Ramos (cell line): Measurements from ENCODE around the gene VWA8.
"Not testable (repeated sequence)": the region's sequence is repeated elsewhere in the genome, so short reads cannot be mapped to it uniquely, and the experiment has no call there.

Source experiments
- in situ Hi-C: fragments of 300-500 bp; cut with MboI; formaldehyde crosslinking; loops from one replicate; pipeline ENCODE4 v1.14.3; 2022; ENCODE audit warnings: low sequenced_read_pairs; ENCODE audit not compliant: unreplicated experiment

The VWA8 gene

DNA sequence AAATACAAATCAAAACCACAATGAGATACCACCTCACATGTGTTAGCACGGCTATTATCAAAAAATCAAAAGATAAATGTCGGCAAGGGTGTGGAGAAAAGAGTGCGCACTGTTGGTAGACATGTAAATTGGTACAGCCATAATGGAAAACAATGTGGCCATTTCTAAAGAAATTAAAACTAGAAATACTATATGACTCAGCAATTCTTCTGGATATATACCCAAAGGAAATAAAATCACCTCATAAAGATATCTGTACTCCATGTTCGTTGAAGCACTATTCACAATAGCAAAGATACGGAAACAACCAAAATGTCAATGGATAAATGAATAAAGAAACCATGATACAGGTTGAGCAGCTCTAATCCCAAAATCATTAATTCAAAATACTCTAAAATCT lies 30.8 kb downstream of the VWA8 start:
- in situ Hi-C loops, result no loop called here

DNA sequence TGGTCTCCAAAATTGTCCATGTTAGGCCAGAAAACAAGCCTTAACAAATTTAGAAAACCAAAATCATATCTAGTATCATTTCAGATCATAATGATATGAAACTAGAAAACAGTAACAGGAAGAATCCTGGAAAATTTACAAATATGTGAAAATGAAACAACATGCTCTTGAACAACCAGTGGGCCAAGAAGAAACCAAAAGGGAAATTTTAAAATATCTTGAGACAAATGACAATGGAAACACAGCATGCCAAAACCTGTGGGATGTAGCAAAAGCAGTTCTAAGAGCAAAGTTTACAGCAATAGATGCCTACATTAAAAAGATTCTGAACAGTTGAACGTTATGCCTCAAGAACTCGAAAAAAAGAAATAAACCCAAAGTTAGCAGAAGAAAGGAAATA lies 32.6 kb downstream of the VWA8 start:
- in situ Hi-C loops, result no loop called here

DNA sequence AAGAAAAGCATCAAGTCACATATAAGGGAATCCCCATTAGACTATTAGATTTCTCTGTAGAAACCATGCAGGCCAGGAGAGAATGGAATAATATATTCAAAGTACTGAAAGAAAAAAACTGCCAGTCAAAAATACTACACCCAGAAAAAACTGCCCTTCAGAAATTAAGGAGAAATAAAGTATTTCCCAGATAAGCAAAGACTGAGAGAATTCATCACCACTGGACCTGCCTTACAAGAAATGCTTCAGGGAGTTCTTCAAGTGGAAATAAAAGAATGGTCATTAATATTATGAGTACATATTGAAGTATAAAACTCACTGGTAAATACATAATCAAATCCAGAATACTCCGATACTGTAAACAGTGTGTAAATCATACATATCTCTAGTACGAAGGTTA lies 35.9 kb downstream of the VWA8 start:
- in situ Hi-C loops, result no loop called here

GRCh38 chr13:41922894-41923293 lies 38.0 kb downstream of the VWA8 start:
- in situ Hi-C loops, result not testable (repeated sequence)

DNA sequence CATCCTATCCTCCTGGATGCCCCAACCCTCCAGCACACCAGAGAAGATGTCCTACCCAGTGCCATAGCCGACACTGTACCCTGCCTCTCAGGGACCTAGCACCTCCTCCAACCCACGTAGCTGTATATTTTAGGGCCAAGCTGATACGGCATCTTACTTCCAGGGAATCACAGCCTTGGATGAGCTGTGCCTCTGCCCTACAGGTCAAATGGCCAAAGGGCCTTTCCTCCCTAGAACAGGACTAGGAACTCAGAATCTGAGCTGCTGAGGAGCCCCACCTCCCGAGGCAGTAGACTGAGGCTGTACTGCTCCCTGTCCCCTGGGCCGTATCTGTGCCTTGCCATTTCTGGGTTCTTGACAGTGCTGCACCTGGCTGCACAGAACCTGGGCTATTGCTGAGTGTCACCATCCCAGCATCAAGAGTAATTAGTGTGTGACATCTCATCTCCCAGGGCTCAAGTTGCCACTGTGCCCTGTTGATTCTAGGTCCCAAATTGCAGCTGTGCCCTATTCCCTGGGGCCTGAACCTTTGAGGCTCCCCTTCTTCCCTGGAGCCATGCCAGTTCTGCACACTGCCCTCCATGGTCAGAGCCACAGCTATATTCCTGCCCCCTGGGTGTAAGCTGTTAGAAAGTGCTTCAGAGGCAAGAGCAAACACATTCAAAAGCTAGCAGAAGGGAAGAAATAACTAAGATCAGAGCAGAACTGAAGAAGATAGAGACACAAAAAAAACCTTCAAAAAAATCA lies 41.0 kb downstream of the VWA8 start:
- in situ Hi-C loops, result no loop called here

DNA sequence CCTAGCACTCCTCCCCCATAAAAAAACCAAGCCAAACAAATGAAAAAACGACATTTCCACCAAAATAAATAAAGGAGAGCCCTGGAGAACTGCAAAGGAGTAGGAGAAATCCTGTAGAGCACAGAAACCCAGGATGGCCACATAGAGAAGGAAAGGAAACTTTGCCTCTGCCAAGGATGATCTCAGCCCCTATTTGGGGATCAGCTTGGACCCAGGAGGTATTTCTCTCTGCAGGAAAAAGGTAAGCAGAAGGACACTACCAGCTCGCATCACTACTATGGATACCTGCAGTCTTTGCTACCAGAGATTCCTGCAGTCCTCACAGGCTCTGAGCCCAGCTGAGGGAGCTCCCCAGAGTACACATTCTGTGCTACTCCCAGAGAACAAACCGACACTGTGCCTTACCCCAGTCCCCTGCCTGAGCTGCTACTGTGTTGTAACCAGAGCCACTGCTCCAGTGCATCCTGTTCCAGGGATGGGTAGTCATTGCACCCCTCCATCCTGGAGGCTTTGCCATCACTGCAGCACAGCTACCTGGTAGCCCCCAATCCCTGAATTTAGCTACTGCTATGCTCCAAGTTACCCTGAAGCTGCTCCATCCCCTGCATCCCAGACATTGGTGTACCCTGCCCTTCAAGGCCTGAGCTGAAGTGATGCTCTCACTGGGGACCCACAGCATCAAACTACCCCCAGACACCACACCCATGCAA lies 41.7 kb downstream of the VWA8 start:
- in situ Hi-C loops, result no loop called here

- in situ Hi-C loops, result no loop called here
These were observed 43.3 kb downstream of the VWA8 start for GRCh38 chr13:41917641-41918040.

DNA sequence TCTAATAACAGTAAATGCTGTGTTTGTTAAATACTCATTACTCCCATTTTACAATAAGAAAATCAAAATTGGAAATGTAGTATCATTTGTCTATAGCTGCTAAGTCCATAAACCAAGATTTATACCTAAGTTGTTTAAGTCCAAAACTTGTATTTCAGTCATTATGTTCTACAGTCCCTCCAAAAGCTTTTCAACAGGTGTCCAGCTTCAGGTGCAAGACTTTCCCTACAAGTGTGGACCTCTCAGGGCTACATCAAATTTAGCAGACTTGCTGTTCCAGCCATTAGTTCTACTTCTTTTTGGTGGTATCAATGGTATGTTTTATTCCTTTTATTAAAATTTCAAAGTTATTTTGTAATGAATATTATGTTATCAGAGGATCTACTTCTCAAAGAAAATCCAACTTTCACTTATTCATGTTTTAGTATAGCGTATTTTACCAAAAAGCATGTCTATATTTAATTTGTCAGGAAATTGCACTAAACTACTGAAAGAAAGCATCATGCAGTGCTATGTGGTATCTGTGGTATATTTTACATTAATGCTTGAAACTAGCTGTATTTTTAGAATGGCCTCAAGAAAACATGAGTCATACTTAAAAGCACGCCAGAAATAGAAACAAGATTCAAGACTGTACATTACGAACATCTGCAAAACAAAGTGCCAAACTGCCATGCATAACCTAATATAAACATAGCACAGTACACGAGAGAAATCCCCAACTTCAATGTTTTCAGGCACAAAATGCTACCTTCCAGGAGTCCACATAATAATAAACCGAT lies 44.5 kb downstream of the VWA8 start:
- in situ Hi-C loops, result no loop called here

DNA sequence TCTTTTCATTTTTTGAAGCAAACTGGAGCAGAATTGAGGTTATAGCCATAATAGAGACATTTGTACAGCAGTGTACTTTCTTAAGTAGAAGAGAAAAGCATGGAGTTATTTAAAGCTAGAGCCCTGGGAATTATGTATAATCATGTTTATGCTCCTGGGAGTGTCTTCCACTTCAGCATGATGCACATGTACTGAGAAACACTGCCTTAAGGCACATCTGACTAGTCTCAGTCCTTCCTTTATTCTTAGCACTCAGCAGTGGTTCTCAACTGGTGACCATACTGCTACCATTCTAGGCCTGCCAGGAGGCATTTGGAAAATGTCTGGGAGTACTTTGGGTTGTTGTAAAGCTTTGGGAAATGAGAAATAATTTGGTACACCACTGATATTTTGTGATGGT lies 45.8 kb downstream of the VWA8 start:
- in situ Hi-C loops, result no loop called here

DNA sequence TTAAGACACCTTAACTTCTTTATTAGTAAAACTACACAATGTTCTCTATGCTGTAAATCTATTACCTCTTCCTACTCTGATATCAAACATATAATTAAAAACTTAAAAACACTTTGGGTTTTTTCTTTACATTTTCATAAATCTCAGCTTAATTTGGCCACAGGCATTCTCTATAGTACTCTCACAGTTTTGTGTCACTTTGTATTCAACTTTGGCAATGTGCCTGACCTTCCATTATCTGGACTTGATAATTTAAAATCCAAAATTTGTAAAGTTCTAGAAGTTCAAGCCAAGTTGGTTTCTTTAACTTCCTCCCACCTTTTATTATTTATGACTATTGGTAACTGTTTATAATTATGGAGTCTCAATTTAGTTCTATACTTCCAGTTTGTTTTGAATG lies 46.4 kb downstream of the VWA8 start:
- in situ Hi-C loops, result no loop called here

DNA sequence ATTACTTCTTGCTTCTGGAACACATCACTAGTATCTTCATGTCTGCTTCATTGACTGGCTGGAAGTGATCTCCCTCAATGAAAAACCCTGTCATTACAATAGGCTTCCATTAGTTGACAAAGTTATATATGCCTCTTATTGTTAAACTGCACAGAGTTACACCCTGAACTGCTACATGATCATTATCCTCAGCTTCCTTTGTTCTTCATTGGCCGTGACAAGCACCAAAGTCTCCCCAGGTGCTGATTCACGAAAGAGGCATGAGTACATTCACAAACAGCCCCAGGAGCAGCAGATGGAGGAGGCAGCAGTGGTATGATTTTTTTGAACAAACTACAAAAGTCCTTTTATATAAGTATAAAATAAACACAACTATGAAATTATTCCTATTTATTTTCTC lies 51.4 kb downstream of the VWA8 start:
- in situ Hi-C loops, result no loop called here

- in situ Hi-C loops, result no loop called here
These were observed 55.2 kb downstream of the VWA8 start for GRCh38 chr13:41905600-41906254.

- in situ Hi-C loops, result no loop called here
These were observed 60.0 kb downstream of the VWA8 start for GRCh38 chr13:41900918-41901317.

DNA sequence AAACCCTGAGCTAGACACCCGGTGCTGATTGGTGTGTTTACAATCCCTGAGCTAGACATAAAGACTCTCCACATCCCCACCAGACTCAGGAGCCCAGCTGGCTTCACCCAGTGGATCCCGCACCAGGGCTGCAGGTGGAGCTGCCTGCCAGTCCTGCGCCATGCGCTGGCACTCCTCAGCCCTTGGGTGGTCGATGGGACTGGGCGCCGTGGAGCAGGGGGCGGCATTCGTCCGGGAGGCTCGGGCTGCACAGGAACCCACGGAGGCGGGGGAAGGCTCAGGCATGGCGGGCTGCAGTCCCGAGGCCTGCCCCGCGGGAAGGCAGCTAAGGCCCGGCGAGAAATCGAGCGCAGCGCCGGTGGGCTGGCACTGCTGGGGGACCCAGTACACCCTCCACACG lies 62.5 kb downstream of the VWA8 start:
- in situ Hi-C loops, result not testable (repeated sequence)

DNA sequence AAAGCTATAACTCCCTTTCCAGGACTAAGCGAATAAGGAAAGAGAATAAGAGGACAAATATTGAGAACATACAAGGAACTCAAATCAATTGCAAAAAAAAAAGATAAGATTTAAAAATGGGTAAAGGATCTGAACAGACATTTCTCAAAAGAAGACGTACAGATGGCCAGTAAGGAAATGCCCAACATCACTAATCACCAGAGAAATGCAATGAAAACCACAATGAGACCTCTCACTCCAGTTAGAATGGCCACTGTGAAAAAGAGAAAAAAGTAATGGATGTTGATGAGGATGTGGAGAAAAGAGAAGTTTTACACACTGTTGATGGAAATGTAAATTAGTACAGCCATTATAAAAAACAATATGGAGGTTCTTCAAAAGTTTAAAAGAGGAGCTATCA lies 63.8 kb downstream of the VWA8 start:
- in situ Hi-C loops, result no loop called here

DNA sequence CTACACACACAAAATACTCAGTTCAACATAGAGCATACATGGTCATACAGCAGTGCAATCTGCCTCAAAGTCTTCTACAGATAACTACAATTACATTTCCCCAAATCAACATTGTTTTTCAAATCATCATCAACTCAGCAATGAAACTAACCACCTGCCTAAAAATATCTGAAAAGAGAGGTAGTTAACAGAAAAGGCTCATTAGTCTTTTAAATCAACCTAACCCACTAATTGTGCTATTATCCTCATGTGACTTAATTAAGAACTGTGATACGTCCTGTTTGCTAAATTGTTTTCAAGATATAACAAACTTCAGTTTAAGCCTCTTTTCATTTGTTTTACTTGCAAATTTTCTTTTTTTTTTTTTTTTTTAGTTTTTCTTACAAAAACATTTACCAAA lies 65.4 kb downstream of the VWA8 start:
- in situ Hi-C loops, result no loop called here

GRCh38 chr13:41891119-41891518 lies 69.8 kb downstream of the VWA8 start:
- in situ Hi-C loops, result no loop called here

GRCh38 chr13:41883147-41883546 lies 77.8 kb downstream of the VWA8 start:
- in situ Hi-C loops, result no loop called here

DNA sequence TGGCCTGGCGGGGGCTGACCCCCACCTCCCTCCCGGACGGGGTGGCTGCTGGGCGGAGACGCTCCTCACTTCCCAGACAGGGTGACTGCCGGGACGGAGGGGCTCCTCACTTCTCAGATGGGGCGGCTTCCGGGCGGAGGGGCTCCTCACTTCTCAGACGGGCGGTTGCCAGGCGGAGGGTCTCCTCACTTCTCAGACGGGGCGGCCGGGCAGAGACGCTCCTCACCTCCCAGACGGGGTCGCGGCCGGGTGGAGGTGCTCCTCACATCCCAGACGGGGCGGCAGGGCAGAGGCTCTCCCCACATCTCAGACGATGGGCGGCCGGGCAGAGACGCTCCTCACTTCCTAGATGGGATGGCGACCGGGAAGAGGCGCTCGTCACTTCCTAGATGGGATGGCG lies 79.0 kb downstream of the VWA8 start:
- in situ Hi-C loops, result not testable (repeated sequence)

DNA sequence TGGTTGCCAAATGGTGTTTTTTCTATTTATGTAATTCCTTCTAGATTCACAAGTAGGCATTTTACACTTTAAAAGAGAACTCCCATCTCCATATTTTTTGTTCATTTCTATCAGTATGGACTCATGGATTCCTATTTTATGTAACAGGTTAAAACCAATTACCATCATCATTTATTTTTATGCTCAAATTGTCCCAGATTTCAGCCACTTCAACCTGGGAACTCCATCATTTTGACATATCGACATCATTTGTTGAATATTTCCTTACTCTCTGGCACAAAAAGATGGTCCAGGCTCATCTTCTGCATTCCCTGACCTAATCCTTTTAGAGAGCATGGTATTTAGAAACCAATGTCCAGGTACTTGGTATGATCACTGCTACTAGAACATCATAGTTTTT lies 79.9 kb downstream of the VWA8 start:
- in situ Hi-C loops, result no loop called here

- in situ Hi-C loops, result no loop called here
These were observed 96.3 kb downstream of the VWA8 start for GRCh38 chr13:41864658-41865057.
